Neutrophil (primary cell): ENCODE measurements around the gene LOXHD1.

Experiments used
- H3K27ac ChIP-seq: fragments of 200-600 bp; sonication (generic); 2 replicates; pipeline ENCODE4 v1.5.1; 2016; ENCODE audit warnings: mild to moderate bottlenecking, moderate library complexity
- H3K27me3 ChIP-seq: fragments of 200-600 bp; sonication (generic); 2 replicates; pipeline ENCODE4 v1.6.0; 2016; ENCODE audit warnings: mild to moderate bottlenecking
- H3K36me3 ChIP-seq: fragments of 200-600 bp; sonication (generic); 2 replicates; pipeline ENCODE4 v1.5.1; 2017
- H3K4me1 ChIP-seq, 2 experiments: fragments of 200-600 bp in 1 of 2; sonication (generic) in 1 of 2; 1 replicate in 1 of 2; 2 replicates in 1 of 2; pipeline versions ENCODE4 v1.5.1 to v1.6.1; 2013 to 2016; ENCODE audit warnings: low read depth in 1 of 2, low read length in 1 of 2, mild to moderate bottlenecking in 1 of 2, moderate library complexity in 1 of 2; ENCODE audit not compliant: control insufficient read depth in 1 of 2, insufficient read depth in 1 of 2
- H3K4me3 ChIP-seq, 2 experiments: fragments of 200-600 bp in 1 of 2; sonication (generic) in 1 of 2; 1 replicate in 1 of 2; 2 replicates in 1 of 2; pipeline ENCODE4 v1.5.1; 2013 to 2016; ENCODE audit warnings: low read depth in 1 of 2, low read length in 1 of 2, mild to moderate bottlenecking in 1 of 2, moderate library complexity in 1 of 2
- H3K9me3 ChIP-seq: fragments of 200-600 bp; sonication (generic); 2 replicates; pipeline ENCODE4 v1.5.1; 2016
- TF ChIP-seq, protein P1 (sequence below): fragments of 200-600 bp; sonication (generic); IDR thresholded peaks from 2 replicates; pipeline ENCODE4 v1.5.1; 2016; ENCODE audit warnings: antibody characterized with exemption

Gene LOXHD1

GRCh38 chr18:46678041-46678440 is 21.0 kb upstream of the LOXHD1 start:
- Histone ChIP-seq H3K9me3 (no peaks in the 10 kb centered on the region), H3K27me3 (peaks cover 16% of the 10 kb centered on the region)

DNA sequence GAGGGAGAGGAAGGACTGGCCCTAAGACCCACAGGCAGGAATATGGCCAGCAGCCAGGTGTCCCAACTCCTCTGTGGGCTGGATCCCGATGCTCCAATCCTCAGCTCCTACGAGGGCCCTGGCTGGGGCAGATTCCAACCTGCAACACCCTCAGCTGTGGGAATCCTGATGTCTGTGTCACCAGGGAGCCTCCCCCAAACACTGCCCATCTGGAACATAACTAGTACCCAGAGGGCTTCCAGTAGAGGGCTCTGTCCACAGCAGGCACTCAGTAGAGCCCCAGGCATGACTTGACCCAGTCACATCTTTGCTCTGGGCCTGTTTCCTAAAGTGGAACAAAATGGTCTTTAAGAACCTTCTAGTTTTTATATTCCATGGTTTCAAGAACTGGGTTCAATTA is 20.6 kb upstream of the LOXHD1 start:
- Histone ChIP-seq H3K36me3 (no peaks in the 10 kb centered on the region), H3K4me3 (no peak overlapping the region), H3K27me3 (peaks cover 20% of the 10 kb centered on the region), H3K9me3 (no peaks in the 10 kb centered on the region), H3K4me1 (no peaks in the 10 kb centered on the region), H3K27ac (no peak overlapping the region)
- TF ChIP-seq, protein P1, sequence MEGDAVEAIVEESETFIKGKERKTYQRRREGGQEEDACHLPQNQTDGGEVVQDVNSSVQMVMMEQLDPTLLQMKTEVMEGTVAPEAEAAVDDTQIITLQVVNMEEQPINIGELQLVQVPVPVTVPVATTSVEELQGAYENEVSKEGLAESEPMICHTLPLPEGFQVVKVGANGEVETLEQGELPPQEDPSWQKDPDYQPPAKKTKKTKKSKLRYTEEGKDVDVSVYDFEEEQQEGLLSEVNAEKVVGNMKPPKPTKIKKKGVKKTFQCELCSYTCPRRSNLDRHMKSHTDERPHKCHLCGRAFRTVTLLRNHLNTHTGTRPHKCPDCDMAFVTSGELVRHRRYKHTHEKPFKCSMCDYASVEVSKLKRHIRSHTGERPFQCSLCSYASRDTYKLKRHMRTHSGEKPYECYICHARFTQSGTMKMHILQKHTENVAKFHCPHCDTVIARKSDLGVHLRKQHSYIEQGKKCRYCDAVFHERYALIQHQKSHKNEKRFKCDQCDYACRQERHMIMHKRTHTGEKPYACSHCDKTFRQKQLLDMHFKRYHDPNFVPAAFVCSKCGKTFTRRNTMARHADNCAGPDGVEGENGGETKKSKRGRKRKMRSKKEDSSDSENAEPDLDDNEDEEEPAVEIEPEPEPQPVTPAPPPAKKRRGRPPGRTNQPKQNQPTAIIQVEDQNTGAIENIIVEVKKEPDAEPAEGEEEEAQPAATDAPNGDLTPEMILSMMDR: no peak

More at GRCh38 chr18:46678041-46678440, 21.0 kb upstream of the LOXHD1 start:
- TF ChIP-seq, protein P1: no peak
- no peak overlapping the region for H3K27ac ChIP-seq
- H3K4me3 ChIP-seq: no peak overlapping the region
- no peaks in the 10 kb centered on the region for H3K36me3 ChIP-seq
- H3K4me1 ChIP-seq: no peaks in the 10 kb centered on the region

DNA sequence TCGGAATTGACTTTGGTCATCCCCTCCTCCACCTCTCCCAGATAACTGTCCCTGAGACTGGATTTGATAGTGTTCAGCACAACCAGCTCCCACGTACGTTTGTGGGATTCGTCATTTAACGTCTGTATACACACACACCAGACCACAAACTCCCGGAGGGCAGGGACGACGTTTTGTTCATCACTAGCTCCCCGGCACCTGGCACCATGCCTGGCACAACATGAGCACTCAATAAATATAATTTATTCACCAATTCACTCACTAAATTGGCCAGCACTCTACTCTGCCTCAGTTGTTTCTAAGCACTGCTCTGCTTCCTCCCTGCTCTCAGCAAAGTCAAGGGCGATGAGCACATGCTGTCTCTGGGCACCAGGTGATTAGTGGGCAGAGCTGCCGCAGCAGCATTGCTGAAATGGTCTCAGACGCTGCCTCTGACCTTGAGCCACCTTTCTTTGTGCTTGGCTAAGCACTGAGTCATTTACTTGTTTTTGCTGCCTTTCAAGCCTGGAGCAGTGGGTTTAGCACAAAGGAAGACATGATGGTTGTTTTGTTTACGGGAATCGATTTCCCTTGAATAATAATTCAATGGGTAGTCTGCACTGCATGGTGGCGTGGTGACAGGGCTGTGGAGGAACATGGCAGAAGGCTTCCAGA is 19.3 kb upstream of the LOXHD1 start:
- Histone ChIP-seq H3K9me3 (no peaks in the 10 kb centered on the region), H3K36me3 (no peaks in the 10 kb centered on the region), H3K4me1 (no peaks in the 10 kb centered on the region), H3K27me3 (peaks cover 30% of the 10 kb centered on the region), H3K27ac (no peak overlapping the region), H3K4me3 (no peak overlapping the region)
- TF ChIP-seq, protein P1: no peak

- Histone ChIP-seq H3K27ac (no peak overlapping the region), H3K4me3 (no peak overlapping the region), H3K9me3 (no peaks in the 10 kb centered on the region), H3K27me3 (peaks cover 42% of the 10 kb centered on the region), H3K36me3 (no peaks in the 10 kb centered on the region), H3K4me1 (no peaks in the 10 kb centered on the region)
- TF ChIP-seq, protein P1: no peak
Measured at GRCh38 chr18:46675112-46675511, 18.1 kb upstream of the LOXHD1 start.

DNA sequence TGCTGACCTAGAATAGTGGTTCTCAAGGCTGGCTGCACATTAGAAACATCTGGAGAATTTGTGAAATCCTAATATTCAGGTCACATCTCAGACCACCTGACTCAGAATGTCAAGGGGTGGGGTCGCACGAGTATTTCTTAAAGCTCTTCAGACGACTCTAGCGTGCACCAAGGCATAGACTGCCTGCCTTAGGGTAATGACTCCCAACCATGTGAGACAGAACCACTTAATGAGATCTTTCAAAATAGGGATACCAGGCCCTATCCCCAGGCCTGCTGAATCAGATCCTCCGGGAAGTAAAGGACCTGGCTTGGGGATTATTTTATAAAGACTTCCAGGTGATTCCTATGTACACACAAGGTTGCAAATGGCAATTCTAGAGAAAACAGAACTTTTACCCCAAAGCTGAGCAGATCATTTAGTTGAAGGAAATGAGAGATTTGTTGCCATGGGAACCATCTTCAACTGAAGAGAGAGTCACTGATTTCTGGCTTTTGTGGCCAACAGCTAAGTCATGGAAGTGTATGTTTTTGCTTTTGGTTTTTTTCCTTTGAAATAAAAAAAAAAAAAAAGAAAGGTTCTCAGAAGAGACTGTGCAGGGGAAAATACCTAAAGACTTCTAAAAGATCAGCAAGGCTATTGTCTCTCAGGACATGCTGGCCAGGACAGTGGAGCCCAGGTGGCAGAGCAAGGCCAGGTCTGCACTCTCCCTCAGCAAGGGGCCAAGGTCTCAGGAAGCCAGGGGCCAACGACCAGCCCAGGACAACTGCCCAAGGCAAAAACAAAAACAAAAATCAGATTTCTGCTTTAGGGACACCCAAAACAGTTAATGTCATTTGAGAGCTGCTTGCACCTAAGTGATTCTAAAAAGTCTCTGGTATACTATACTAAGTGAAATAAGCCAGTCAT is 15.3 kb upstream of the LOXHD1 start:
- H3K4me3 ChIP-seq: no peak overlapping the region
- peaks cover 55% of the 10 kb centered on the region for H3K27me3 ChIP-seq
- no peaks in the 10 kb centered on the region for H3K9me3 ChIP-seq
- H3K27ac ChIP-seq: no peak overlapping the region
- H3K4me1 ChIP-seq: no peaks in the 10 kb centered on the region
- H3K36me3 ChIP-seq: no peaks in the 10 kb centered on the region
- TF ChIP-seq, protein P1: no peak
